ENCODE results near the gene BACH2. TPM values are rescaled to one million over a fixed set of nuclear protein-coding genes. Genes with fewer than 3 reads are reported as not detected.

BACH2 gene
- total and polyA plus RNA-seq, 2 experiments from 2014 or later, result 1.6 to 5.7 TPM

DNA sequence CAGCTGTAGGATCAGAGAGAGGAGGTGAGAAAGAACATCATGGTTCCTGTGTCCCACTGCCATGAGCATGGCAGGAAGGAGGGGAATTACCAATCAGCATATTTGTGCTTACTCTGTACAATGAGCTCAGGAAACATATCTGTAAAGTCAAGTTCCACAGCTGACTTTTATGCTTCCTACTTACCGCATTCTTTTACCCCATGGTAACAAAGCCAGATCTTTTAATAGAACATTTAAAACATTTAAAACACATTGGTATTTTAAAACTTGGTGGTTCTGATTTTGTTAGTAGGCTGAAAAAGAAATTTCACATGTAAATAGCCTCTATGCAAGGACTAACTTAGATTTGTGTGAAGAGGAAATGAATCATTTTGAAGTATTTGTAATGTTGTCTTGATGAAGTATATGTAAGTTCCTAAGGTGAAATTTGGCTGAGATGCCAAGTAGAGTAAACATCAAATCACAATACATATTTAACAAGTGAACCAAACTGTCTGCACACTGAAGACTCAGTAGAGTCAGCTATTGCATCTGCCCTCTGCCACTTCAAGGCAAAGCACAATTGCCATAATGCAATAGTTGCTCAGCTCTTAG is 287.6 kb downstream of the BACH2 start:
- peaks cover 1% of the 10 kb centered on the region for H3K27me3 Mint-ChIP-seq (ENCODE audit: insufficient read depth, low read depth, poor library complexity)
- no peaks in the 10 kb centered on the region; the same call in 1 of the 2 replicates for H3K4me1 ChIP-seq (ENCODE audit: insufficient read depth)
- H3F3A ChIP-seq (replicated peaks; ENCODE audit: low read depth), result no peaks in the 10 kb centered on the region
- no peak overlapping the region; the same call in 1 of the 2 replicates for H3K27ac Mint-ChIP-seq
- no peaks in the 10 kb centered on the region for H3K9me3 Mint-ChIP-seq
- no peak overlapping the region for H3K4me3 ChIP-seq
- peak overlapping the region; percentile 32; the same call in 1 of the 2 replicates for H3K27ac ChIP-seq (ENCODE audit: low read depth)
- H4K20me1 ChIP-seq (replicated peaks; ENCODE audit: insufficient read depth), result no peaks in the 10 kb centered on the region
- H3K9me2 ChIP-seq (ENCODE audit: insufficient read depth), result no peaks in the 10 kb centered on the region
- H3K27me3 ChIP-seq (ENCODE audit: insufficient read depth), result no peaks in the 10 kb centered on the region
- peaks cover 14% of the 10 kb centered on the region; the same call in 2 of the 3 replicates for H3K4me1 Mint-ChIP-seq
- TF ChIP-seq ZNF331 (CRISPR knock-in tag; IDR thresholded peaks at IDR 0.05; ENCODE audit: low read depth), result no peak
- no peak for TF ChIP-seq ZNF114 (CRISPR knock-in tag; IDR thresholded peaks at IDR 0.05)
- no peak for TF ChIP-seq REST (IDR thresholded peaks at IDR 0.05; ENCODE audit: unreplicated experiment)
- TF ChIP-seq, protein P1, sequence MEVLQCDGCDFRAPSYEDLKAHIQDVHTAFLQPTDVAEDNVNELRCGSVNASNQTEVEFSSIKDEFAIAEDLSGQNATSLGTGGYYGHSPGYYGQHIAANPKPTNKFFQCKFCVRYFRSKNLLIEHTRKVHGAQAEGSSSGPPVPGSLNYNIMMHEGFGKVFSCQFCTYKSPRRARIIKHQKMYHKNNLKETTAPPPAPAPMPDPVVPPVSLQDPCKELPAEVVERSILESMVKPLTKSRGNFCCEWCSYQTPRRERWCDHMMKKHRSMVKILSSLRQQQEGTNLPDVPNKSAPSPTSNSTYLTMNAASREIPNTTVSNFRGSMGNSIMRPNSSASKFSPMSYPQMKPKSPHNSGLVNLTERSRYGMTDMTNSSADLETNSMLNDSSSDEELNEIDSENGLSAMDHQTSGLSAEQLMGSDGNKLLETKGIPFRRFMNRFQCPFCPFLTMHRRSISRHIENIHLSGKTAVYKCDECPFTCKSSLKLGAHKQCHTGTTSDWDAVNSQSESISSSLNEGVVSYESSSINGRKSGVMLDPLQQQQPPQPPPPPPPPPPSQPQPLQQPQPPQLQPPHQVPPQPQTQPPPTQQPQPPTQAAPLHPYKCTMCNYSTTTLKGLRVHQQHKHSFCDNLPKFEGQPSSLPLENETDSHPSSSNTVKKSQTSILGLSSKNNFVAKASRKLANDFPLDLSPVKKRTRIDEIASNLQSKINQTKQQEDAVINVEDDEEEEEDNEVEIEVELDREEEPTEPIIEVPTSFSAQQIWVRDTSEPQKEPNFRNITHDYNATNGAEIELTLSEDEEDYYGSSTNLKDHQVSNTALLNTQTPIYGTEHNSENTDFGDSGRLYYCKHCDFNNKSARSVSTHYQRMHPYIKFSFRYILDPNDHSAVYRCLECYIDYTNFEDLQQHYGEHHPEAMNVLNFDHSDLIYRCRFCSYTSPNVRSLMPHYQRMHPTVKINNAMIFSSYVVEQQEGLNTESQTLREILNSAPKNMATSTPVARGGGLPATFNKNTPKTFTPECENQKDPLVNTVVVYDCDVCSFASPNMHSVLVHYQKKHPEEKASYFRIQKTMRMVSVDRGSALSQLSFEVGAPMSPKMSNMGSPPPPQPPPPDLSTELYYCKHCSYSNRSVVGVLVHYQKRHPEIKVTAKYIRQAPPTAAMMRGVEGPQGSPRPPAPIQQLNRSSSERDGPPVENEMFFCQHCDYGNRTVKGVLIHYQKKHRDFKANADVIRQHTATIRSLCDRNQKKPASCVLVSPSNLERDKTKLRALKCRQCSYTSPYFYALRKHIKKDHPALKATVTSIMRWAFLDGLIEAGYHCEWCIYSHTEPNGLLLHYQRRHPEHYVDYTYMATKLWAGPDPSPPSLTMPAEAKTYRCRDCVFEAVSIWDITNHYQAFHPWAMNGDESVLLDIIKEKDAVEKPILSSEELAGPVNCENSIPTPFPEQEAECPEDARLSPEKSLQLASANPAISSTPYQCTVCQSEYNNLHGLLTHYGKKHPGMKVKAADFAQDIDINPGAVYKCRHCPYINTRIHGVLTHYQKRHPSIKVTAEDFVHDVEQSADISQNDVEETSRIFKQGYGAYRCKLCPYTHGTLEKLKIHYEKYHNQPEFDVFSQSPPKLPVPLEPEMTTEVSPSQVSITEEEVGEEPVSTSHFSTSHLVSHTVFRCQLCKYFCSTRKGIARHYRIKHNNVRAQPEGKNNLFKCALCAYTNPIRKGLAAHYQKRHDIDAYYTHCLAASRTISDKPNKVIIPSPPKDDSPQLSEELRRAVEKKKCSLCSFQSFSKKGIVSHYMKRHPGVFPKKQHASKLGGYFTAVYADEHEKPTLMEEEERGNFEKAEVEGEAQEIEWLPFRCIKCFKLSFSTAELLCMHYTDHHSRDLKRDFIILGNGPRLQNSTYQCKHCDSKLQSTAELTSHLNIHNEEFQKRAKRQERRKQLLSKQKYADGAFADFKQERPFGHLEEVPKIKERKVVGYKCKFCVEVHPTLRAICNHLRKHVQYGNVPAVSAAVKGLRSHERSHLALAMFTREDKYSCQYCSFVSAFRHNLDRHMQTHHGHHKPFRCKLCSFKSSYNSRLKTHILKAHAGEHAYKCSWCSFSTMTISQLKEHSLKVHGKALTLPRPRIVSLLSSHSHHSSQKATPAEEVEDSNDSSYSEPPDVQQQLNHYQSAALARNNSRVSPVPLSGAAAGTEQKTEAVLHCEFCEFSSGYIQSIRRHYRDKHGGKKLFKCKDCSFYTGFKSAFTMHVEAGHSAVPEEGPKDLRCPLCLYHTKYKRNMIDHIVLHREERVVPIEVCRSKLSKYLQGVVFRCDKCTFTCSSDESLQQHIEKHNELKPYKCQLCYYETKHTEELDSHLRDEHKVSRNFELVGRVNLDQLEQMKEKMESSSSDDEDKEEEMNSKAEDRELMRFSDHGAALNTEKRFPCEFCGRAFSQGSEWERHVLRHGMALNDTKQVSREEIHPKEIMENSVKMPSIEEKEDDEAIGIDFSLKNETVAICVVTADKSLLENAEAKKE (CRISPR knock-in tag; IDR thresholded peaks at IDR 0.05), result no peak
- no peak for TF ChIP-seq CREB1 (CRISPR knock-in tag; IDR thresholded peaks at IDR 0.05; ENCODE audit: low read depth)
- TF ChIP-seq, protein P2, sequence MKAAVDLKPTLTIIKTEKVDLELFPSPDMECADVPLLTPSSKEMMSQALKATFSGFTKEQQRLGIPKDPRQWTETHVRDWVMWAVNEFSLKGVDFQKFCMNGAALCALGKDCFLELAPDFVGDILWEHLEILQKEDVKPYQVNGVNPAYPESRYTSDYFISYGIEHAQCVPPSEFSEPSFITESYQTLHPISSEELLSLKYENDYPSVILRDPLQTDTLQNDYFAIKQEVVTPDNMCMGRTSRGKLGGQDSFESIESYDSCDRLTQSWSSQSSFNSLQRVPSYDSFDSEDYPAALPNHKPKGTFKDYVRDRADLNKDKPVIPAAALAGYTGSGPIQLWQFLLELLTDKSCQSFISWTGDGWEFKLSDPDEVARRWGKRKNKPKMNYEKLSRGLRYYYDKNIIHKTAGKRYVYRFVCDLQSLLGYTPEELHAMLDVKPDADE (IDR thresholded peaks at IDR 0.05), result no peak
- TF ChIP-seq NANOG (IDR thresholded peaks at IDR 0.05; ENCODE audit: borderline replicate concordance), result no peak
- TF ChIP-seq CTCF (conservative IDR thresholded peaks at IDR 0.05; ENCODE audit: low read depth in 2 of 2), result no peak
- TF ChIP-seq STAT1 (IDR thresholded peaks at IDR 0.05; ENCODE audit: unreplicated experiment), result no peak
- TF ChIP-seq POLR2AphosphoS5 (IDR thresholded peaks at IDR 0.05; ENCODE audit: low read depth), result no peak
- no peak for TF ChIP-seq JUNB (IDR thresholded peaks at IDR 0.05; ENCODE audit: unreplicated experiment)
- no peak for TF ChIP-seq EZH2phosphoT487 (IDR thresholded peaks at IDR 0.05; ENCODE audit: unreplicated experiment)
- no peak for TF ChIP-seq EZH2 (IDR thresholded peaks at IDR 0.05; ENCODE audit: low read depth, unreplicated experiment)
- no peaks in the 10 kb centered on the region for H3K36me3 ChIP-seq (ENCODE audit: insufficient read depth)
- DNase-seq (ENCODE audit: low spot score) (no peak), ATAC-seq (no peak)
- H3K4me3 Mint-ChIP-seq, result no peak overlapping the region
- H3K79me2 ChIP-seq (replicated peaks; ENCODE audit: insufficient read depth), result no peaks in the 10 kb centered on the region
- no peaks in the 10 kb centered on the region for H3K36me3 Mint-ChIP-seq (ENCODE audit: low read depth)
- no peak overlapping the region for H3K4me2 ChIP-seq
- no peak overlapping the region for H2AFZ ChIP-seq

Measured in GM23338 (cell line).